KBM-7 (cell line): ENCODE data around the gene HBP1.

Source experiments
- DNase-seq: peaks from one replicate; pipeline ENCODE4 v3.0.0-alpha.2; 2015
- in situ Hi-C: fragments of 300-500 bp; cut with MboI; formaldehyde crosslinking; loops from 2 replicates; pipeline ENCODE4 v1.14.3; 2020; ENCODE audit warnings: low sequenced_read_pairs, low pct_unique_long_range_greater_than_20kb, mixed read lengths

Gene HBP1

DNA sequence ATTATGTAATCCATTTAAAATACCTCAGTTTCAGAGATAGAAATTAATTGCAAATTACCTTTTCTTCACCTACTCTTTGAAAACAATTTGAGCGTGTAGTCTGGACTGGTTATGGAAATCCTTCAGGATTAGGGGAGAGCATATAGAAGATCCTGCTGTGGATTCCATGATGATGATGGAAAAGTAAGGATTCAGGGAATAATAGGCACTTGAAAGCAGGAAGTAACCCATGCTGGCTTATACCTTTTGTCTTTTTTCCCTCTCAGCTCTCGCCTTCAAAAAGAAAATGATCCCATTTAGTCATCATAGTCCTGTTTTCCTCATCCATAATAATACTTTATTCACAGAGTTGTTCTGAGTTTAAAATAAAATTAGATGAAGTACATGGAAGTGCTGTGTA, 4.4 kb downstream of the HBP1 start:
- in situ Hi-C loops, result no loop called here
- no peak for DNase-seq

DNA sequence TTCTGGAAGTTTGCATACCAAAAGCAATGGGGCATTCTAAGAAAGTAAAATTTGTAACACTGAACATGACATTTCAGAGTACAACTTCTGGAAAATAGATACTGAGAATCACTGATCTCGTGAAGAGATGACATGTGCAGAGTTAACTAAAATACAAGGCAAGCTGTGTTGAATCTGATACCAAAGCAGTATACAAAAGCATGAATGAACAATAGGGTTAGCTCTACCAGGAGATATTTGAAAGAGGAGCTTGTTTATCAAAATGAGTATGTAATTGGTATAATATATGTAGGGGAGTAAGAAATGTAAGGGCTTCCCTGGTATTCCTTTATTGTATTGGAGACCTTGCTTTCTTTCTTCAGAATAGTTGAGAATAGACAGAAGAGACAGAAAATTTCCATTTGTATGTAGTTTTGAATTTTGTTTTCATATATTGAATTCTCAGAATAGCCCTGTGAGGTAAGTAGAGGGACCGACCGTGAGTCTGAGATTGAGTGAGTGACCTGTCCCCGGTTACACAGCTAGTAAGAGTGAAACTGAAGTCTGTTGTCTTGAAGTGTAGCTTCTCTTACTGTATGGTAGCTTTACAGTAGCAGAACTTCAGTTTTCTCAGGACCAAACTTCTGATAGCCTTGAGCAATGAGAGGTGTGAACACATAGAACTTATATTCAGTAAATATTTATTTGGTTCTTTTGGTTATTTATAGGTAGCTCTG, 5.0 kb downstream of the HBP1 start:
- DNase-seq, result no peak
- in situ Hi-C loops, result no loop called here

DNA sequence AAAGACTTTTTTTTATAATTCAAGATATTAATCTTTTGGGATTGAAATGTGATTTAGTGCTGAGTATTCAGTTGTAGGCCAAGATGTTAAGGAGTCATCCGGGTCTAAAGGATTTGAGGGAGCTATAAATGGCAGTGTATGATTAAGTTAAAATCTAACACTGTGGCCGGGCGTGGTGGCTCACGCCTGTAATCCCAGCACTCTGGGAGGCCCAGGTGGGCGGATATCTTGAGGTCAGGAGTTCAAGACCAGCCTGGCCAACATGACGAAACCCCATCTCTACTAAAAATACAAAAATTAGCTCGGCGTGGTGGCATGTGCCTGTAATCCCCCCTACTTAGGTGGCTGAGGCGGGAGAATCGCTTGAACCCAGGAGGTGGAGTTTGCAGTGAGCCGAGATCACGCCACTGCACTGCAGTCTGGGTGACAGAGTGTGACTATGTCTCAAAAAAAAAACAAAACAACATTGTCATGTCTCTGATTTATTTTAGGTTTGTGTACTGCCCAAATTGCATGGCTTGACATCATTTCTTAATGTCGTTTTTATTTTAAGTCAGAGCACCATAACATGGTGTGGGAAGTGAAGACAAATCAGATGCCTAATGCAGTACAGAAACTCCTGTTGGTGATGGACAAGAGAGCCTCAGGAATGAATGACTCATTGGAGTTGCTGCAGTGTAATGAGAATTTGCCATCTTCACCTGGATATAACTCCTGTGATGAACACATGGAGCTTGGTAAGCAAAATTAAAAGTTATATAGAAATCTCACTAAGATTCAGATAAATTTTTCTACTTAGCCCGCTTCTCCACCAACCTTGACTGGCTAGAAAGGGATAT, 10.7 kb downstream of the HBP1 start:
- DNase-seq, result no peak
- in situ Hi-C loops, result no loop called here

DNA sequence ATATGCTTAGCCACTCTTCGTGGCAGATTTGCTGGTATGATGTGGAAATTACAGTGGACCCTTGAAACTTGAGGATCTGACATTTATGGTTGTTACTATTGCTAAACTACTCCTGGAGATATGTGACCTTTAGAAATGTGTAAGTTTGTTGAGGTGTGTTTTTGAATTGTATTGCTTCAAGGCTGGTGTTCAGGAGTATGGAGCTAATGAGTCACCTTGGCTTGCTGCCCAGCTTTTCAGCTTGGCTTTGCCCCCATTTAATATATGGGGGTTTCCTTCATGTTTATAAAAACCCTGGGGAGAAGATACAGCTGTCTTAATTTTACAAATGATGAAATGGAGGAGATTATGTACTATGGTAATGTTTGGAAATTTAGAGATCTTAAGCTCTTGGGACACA, 11.6 kb downstream of the HBP1 start:
- peak; percentile 18 for DNase-seq
- in situ Hi-C loops, result no loop called here

- in situ Hi-C loops, result no loop called here
Measured at GRCh38 chr7:107181172-107181571, 12.4 kb downstream of the HBP1 start.

GRCh38 chr7:107185716-107186115, 16.9 kb downstream of the HBP1 start:
- in situ Hi-C loops, result no loop called here
- no peak for DNase-seq

More at GRCh38 chr7:107181172-107181571, 12.4 kb downstream of the HBP1 start:
- no peak for DNase-seq

DNA sequence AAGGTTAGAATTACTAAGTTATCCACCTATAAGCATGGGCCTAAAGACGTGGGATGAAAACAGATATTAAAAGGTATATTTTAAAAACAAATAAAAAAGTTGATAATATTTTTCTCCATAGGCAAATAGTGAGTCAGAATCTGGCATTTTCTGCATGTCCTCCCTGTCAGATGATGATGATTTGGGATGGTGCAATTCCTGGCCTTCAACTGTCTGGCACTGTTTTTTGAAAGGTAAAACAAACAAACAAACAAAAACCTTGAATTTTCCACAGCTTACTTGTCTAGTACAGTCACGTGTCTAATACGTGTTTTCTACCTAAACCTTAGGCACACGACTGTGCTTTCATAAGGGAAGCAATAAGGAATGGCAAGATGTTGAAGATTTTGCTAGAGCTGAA, 17.4 kb downstream of the HBP1 start:
- in situ Hi-C loops, result no loop called here

DNA sequence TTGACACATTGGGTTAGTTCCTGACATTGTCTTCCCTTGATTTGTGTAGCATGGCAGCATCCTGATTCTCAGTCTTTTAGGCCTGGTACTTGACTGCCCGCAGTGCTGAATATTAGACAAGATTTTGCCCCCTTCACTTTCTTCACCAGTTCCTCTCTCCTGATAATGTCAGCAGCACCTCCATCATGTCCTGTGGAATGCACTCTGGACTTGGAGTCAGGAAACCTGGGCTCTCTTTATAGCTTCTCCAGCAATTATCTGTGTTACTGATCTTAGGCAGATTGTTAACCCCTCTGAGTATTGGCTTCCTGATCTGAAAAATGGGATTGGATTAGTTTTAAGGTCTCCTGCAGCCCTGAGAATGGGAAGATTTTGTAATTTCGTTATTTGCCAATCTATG, 19.0 kb downstream of the HBP1 start:
- no peak for DNase-seq
- in situ Hi-C loops, result no loop called here

More for the DNA sequence above, 17.4 kb downstream of the HBP1 start:
- no peak for DNase-seq

- in situ Hi-C loops, result no loop called here
- DNase-seq, result no peak
Measured at GRCh38 chr7:107190090-107190489, 21.3 kb downstream of the HBP1 start.

DNA sequence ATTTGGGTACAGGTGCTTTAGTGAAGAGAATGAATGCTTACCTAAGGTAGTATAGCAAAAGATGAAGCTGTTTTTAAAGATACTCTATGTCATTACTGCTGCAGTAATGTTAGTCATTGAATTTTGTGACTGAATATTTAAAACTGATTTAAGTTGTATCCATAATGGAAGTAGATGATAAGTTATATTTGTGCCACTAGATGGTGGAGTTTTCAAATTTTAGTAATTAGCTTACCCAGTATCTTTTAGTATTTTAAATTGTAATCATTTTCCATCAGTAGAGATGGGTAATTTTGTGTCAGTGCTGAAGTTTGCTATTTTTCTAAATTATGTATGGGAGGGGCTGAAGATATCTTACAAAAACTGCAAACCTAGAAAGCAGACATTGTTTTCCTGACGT, 25.2 kb downstream of the HBP1 start:
- DNase-seq, result no peak
- in situ Hi-C loops, result no loop called here

- in situ Hi-C loops, result no loop called here
- DNase-seq, result no peak
Measured at GRCh38 chr7:107196834-107197610, 28.2 kb downstream of the HBP1 start.

DNA sequence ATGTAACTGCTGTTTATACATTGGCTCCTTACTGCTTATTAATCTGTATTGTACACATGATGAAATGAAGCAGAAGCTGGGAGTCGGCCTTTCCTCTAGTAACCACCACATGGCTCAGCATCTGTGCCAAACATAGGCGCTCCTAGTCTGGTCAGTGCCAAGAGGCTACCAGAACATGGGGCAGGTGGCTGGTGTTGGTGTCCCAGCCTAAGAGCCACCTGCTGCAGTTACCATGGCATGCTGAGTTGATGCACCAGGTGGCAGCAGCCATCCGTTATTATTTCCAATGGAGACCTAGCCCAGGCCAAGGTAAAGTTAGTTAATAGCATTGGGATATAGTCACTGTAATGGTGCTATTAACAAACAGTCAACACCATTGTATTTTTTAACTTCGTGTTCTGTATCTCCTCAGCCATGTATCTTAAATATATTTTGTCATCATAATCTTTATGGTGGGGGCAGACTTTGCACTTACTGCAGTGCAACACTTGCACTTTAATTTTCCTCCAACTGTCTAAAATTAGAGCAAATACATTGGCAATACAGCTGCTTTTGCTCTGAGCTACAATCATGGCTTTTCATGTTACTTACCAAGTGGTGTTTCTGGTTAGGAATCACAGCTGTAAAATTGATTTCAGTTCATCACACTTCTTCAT, 33.1 kb downstream of the HBP1 start:
- peak; percentile 51 for DNase-seq
- in situ Hi-C loops, result loop anchor here (25.0 kb wide), 1 partner anchor 660 kb away; no protein-coding TSS in a partner anchor

DNA sequence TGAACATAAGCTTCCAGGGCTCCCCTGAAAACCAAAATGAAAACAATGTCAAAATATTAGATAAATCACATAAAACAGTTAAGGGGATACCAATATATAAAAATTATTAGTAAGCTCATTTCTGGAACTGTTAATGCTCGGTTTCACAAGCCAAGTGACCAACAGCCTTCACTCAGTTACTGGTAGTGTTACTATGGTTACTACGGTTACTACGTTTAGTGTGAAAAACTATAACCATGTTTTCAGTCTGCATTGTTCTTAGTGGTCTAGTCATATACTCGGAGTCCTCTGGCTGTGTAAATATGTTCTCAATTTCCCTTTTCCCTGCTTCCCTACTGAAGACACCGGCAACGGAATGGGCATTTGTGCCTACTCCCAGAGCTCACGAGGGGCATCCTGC, 34.8 kb downstream of the HBP1 start:
- in situ Hi-C loops, result loop anchor here (25.0 kb wide), 1 partner anchor 659 kb away; no protein-coding TSS in a partner anchor
- DNase-seq, result no peak

- DNase-seq, result no peak
- in situ Hi-C loops, result loop anchor here (25.0 kb wide), 1 partner anchor 656 kb away; no protein-coding TSS in a partner anchor
Measured at GRCh38 chr7:107206136-107206535, 37.3 kb downstream of the HBP1 start.

DNA sequence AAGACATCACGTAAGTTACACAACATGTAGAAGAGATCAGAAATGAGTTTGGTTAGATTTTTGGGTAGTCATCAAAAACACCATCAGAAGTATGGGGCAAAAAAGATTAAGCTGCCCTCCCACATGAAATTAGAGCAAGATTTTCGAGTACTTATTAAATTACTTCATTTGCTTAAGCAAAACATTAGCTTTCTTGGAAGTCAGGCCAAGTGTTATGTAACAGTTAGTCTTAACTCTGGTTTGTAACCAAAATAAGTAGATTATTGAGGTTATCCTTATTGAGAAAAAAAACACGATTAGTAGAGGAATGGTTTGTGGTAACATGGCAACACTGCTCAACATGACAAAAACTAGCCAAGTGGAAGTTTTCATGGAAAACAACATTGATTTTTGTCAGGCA, 37.9 kb downstream of the HBP1 start:
- in situ Hi-C loops, result loop anchor here (25.0 kb wide), 1 partner anchor 656 kb away; no protein-coding TSS in a partner anchor
- no peak for DNase-seq

- no peak for DNase-seq
- in situ Hi-C loops, result loop anchor here (25.0 kb wide), 1 partner anchor 655 kb away; no protein-coding TSS in a partner anchor
Measured at GRCh38 chr7:107207459-107207858, 38.7 kb downstream of the HBP1 start.

GRCh38 chr7:107208024-107208521, 39.3 kb downstream of the HBP1 start:
- in situ Hi-C loops, result loop anchor here (25.0 kb wide), 1 partner anchor 654 kb away; no protein-coding TSS in a partner anchor
- DNase-seq, result no peak

- no peak for DNase-seq
- in situ Hi-C loops, result loop anchor here (25.0 kb wide), 1 partner anchor 654 kb away; no protein-coding TSS in a partner anchor
Measured at GRCh38 chr7:107208563-107208962, 39.8 kb downstream of the HBP1 start.

DNA sequence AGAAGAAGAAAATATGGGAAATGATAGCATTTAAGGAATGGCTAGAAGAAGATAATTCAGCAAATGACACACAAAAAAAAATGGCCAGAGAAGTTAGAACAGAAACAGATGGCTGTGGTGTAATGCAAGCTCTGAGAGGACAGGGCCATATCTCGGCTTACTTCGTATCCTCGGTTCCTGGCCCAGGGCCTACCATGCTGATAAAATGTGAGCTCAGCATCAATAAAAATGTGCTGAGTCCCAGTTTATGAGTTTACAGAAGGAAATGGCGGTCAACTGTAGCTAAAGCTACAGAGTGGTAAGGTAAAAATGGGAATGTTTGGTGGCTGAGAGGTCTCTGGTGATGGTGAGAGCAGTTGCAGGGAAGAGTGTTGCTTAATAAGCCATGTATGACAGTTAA, 40.8 kb downstream of the HBP1 start:
- in situ Hi-C loops, result loop anchor here (25.0 kb wide), 1 partner anchor 653 kb away; no protein-coding TSS in a partner anchor
- DNase-seq, result no peak
